Activated T-helper 1 cell treated with Interleukin-2 at 50 U/mL for 16 hours (primary cell): ENCODE data around the gene LSP1.

ENCODE experiments used
- DNase-seq: peaks from one replicate; pipeline ENCODE4 v3.0.0-alpha.2; 2020; ENCODE audit warnings: low read depth

The LSP1 gene

GRCh38 chr11:1825039-1825740, 27.7 kb upstream of the LSP1 start:
- no peak for DNase-seq

- no peak for DNase-seq
Measured at GRCh38 chr11:1825785-1826451, 27.0 kb upstream of the LSP1 start.

- DNase-seq: no peak
Measured at GRCh38 chr11:1826552-1827094, 26.3 kb upstream of the LSP1 start.

- no peak for DNase-seq
Measured at GRCh38 chr11:1827095-1827813, 25.6 kb upstream of the LSP1 start.

- no peak for DNase-seq
Measured at GRCh38 chr11:1827931-1828330, 25.0 kb upstream of the LSP1 start.

GRCh38 chr11:1828542-1828941, 24.3 kb upstream of the LSP1 start:
- DNase-seq: no peak

- DNase-seq: no peak
Measured at GRCh38 chr11:1829039-1829820, 23.7 kb upstream of the LSP1 start.

- DNase-seq: no peak
Measured at GRCh38 chr11:1830004-1830321, 22.9 kb upstream of the LSP1 start.

GRCh38 chr11:1830322-1831223, 22.3 kb upstream of the LSP1 start:
- no peak for DNase-seq

- DNase-seq: no peak
Measured at GRCh38 chr11:1831338-1832210, 21.3 kb upstream of the LSP1 start.

GRCh38 chr11:1832211-1832919, 20.5 kb upstream of the LSP1 start:
- DNase-seq: peak; percentile 46

- DNase-seq: no peak
Measured at GRCh38 chr11:1832920-1833295, 20.0 kb upstream of the LSP1 start.

GRCh38 chr11:1834062-1834610, 18.7 kb upstream of the LSP1 start:
- DNase-seq: no peak

- DNase-seq: no peak
Measured at GRCh38 chr11:1834779-1835670, 17.9 kb upstream of the LSP1 start, which contains the start of gene SYT8. TSS of gene SYT8 (plus strand) at chr11:1834990. CDS start at chr11:1835106, 116 bp downstream.

GRCh38 chr11:1835671-1836010, 17.2 kb upstream of the LSP1 start:
- no peak for DNase-seq

- no peak for DNase-seq
Measured at GRCh38 chr11:1836011-1836945, 16.6 kb upstream of the LSP1 start.
